Measurements from ENCODE around the gene TAAR1. TPM values are rescaled to one million over a fixed set of nuclear protein-coding genes. Genes with fewer than 3 reads are reported as not detected.

Gene TAAR1
- total and polyA plus RNA-seq, 2 donors (not counting 3 experiments of a cell fraction or from before 2014, with no cell fraction given) = not detected

DNA sequence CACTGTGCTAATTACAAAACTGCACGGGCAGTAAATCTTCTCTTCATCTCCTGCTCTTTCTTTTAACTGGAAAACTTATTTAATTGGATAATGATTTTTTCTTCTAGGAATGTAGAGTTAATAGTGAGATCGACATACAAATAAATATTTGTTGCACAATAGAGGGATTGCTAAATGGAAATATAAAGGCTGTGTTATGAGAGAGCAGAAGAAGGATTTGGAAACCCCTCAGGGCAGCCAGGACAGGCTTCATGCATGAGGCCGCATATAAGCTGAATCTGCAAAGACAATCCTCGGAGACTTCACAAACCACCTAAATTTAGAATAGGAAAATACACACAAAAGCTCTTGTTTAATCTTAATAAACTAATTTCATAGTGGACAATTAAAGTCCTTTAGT, 2.9 kb upstream of the TAAR1 start:
- Histone ChIP-seq H3K36me3 (ENCODE audit: control insufficient read depth in 2 of 2, extremely low read depth in 1 of 2, insufficient read depth in 2 of 2, low read length in 2 of 2) (no peaks in the 10 kb centered on the region), H3K27me3 (ENCODE audit: control insufficient read depth in 2 of 2, insufficient read depth in 2 of 2, low read length in 2 of 2) (peaks cover 0 to 2% of the 10 kb centered on the region in 2 experiments), H3K27ac (ENCODE audit: insufficient read depth, low read depth, low read length) (no peak overlapping the region), H3K4me3 (replicated peaks in 1 of 3; ENCODE audit: insufficient read depth in 1 of 3, low read depth in 1 of 3, low read length in 3 of 3) (no peak overlapping the region), H4K20me1 (replicated peaks; ENCODE audit: control insufficient read depth, extremely low read depth, insufficient read depth, low read length) (no peaks in the 10 kb centered on the region), H3K9me1 (replicated peaks; ENCODE audit: control insufficient read depth, extremely low read depth, insufficient read depth, low read length) (no peaks in the 10 kb centered on the region), H3K9me3 (replicated peaks; ENCODE audit: control insufficient read depth, insufficient read depth, low read length) (no peaks in the 10 kb centered on the region), H3K4me1 (ENCODE audit: control insufficient read depth, extremely low read depth, insufficient read depth, low read length) (peaks cover 2% of the 10 kb centered on the region), H3K79me2 (ENCODE audit: control insufficient read depth, insufficient read depth, low read length) (no peaks in the 10 kb centered on the region), H2AFZ (ENCODE audit: low read depth, low read length) (no peak overlapping the region), H3K4me2 (ENCODE audit: insufficient read depth, low read length) (no peak overlapping the region), H3K9ac (replicated peaks; ENCODE audit: extremely low read depth, insufficient read depth, low read length) (no peak overlapping the region)
- no peak for DNase-seq (ENCODE audit: low read depth, low spot score)
- POLR2A ChIA-PET = no interaction called here
- intact Hi-C loops (cut with micrococcal nuclease) = no loop called here
- CTCF ChIA-PET = interaction anchor here (1.0 kb wide), 1 partner anchor 382 kb away, joined by 4 read pairs; no protein-coding TSS in a partner anchor
- no peak for FAIRE-seq
- dilution Hi-C loops (cut with MboI; ENCODE audit: extremely low pct_ligation_motif_present, low sequenced_read_pairs) = no loop called here
- TF ChIP-seq EZH2 (IDR thresholded peaks at IDR 0.05; ENCODE audit: borderline replicate concordance, low read depth, low read length, severe bottlenecking) (no peak), POLR2AphosphoS5 (IDR thresholded peaks at IDR 0.05; ENCODE audit: insufficient read depth, low read depth, low read length) (no peak), POLR2A (IDR thresholded peaks at IDR 0.05; ENCODE audit: low read depth, low read length) (no peak), CTCF (IDR thresholded peaks at IDR 0.05; ENCODE audit: extremely low read depth in 1 of 2, insufficient read depth in 1 of 2, low read depth in 1 of 2, low read length in 2 of 2) (no peak), JUN (IDR thresholded peaks at IDR 0.05; ENCODE audit: borderline replicate concordance, insufficient read depth, insufficient read length, low read depth) (no peak), FOS (IDR thresholded peaks at IDR 0.05; ENCODE audit: borderline replicate concordance, insufficient read depth, low read length) (no peak), MYC (IDR thresholded peaks at IDR 0.05; ENCODE audit: low read depth, low read length) (no peak), GATA2 (IDR thresholded peaks at IDR 0.05; ENCODE audit: insufficient read depth, insufficient read length, low read depth, low read length) (no peak)
- TF ChIP-seq, protein P1, sequence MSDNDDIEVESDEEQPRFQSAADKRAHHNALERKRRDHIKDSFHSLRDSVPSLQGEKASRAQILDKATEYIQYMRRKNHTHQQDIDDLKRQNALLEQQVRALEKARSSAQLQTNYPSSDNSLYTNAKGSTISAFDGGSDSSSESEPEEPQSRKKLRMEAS (IDR thresholded peaks at IDR 0.05; ENCODE audit: insufficient read depth, insufficient read length) = no peak
- no TSS peak for BruUV-seq (replicated peaks)
